ENCODE data around the gene ANKS1A.

Gene ANKS1A

DNA sequence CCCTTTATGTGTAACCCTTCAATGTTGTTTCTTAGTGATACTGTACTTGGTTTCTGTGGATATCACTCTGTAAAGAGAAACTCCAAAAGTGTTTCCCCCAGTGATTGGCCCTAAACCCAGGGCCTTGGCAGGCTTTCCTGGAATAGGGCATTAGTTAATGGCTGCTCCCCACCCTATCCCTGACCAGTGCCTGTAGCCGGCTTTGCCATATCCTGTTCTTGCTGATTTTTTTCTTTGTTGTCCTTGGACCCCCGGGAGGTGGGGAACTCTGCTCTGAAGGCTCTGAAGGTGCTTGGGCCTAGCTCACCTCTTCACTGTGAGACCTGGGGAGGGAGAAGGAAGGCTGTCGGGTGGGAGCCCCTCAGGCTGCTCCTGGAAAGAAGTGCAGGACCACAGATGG is 131.9 kb downstream of the ANKS1A start:
- DNase-seq (ENCODE audit: low read depth), result no peak

- no peak for DNase-seq (ENCODE audit: low read depth)
Measured at GRCh38 chr6:35023091-35024000, 134.3 kb downstream of the ANKS1A start.

DNA sequence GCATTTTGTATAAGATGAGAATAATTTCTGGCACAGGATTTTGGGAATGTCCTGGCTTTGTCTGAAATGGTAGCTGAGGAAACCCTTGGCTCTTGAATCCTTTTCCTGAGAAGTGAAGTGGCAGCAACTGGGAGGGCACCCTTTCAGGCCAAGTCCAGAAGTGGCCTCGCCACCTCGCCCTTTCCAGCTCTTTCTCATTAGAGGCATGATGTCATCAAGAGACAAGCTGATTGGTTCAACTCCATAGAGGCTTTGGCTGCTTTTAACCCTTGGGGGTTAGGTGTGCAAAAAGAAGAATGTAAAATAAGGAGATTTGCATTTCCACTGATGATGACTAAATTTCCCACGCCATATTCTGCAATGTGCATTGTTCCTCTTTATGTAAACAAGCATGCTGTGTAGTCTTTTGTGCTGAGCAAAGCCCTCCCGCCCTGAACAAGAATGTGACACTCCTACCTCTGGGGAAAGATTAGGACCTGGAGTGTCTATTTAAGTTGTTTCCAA is 135.5 kb downstream of the ANKS1A start:
- peak; percentile 62 for DNase-seq (ENCODE audit: low read depth)

GRCh38 chr6:35025232-35026188 is 136.5 kb downstream of the ANKS1A start:
- no peak for DNase-seq (ENCODE audit: low read depth)

- DNase-seq (ENCODE audit: low read depth), result peak; percentile 80
Measured at GRCh38 chr6:35026434-35027222, 137.6 kb downstream of the ANKS1A start.

DNA sequence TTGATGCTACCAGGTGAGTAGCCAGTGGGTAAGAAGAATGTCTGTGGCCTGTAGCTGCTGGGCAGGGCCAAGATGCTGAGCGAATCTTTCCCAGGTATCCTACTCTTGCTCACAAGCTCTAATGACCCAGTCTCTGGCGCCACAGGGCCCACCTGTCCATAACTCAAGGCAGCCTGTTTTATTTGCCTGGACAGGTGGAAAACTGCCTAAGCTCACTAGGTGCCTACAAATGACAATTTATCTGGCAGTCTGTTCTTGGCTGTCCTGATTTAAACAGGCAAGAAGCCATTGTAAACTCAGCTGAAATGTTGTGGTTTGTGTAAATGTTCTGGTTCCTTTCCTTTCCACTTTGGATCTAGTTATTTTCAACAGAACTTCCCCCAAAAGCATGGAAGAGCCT is 138.8 kb downstream of the ANKS1A start:
- no peak for DNase-seq (ENCODE audit: low read depth)

GRCh38 chr6:35028781-35029769 is 140.0 kb downstream of the ANKS1A start:
- no peak for DNase-seq (ENCODE audit: low read depth)

DNA sequence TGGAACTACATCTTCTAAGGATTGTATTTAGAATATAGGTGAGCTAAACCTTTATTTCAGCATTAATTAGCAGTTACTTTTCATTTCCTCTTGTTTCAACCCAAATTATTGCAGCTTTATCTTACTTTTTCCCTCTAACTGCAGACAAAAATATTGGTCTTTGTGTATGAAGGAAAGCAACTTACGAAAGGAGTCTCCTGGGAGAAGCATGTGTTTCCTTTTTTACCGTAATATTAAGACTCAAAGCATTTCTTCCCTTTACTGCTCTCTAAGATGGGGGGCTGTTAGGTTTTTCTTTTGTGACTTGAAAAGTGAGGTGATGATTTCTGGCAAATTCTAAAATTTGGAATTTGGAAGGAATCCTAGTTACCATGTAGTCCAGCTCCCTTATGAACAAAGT is 141.0 kb downstream of the ANKS1A start:
- no peak for DNase-seq (ENCODE audit: low read depth)

- no peak for DNase-seq (ENCODE audit: low read depth)
Measured at GRCh38 chr6:35031611-35032529, 142.8 kb downstream of the ANKS1A start.

- DNase-seq (ENCODE audit: low read depth), result no peak
Measured at GRCh38 chr6:35033683-35034082, 144.6 kb downstream of the ANKS1A start.

DNA sequence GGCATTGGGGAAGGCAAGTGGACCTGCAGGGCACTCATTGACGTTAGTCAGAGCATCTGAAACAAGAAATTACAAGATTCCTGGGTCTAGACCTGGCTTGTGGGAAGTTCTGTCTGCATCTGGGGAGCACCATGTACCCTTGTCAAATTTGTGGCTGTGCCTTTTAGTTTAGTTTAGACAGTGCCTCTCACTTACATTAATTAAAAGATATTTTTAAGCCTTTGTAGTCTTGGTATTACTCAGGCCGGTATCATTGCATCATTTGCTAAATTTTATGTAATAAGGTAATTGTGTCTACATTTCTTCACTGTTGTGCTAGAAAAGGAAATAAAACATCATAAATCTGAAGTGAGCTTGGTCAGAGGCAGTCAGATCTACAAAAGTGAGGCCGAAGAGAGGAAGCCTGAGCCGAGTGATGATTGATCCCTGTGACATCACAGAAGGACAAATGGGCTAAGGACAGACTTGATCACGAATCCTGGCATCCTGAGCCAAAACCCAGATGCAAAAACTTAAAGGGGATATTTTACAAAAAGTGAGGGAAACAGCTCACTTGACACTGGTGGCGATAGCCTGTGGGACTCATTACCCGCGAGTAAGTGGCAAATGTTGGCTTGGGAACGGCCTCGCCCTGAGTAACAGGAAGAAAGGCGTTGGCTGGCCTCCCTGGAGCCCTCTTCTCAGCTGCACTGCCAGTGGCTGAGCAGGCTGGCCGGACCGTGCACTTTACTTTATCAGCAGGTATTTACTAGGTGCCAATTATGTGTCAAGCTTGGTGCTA is 145.5 kb downstream of the ANKS1A start:
- DNase-seq (ENCODE audit: low read depth), result no peak

DNA sequence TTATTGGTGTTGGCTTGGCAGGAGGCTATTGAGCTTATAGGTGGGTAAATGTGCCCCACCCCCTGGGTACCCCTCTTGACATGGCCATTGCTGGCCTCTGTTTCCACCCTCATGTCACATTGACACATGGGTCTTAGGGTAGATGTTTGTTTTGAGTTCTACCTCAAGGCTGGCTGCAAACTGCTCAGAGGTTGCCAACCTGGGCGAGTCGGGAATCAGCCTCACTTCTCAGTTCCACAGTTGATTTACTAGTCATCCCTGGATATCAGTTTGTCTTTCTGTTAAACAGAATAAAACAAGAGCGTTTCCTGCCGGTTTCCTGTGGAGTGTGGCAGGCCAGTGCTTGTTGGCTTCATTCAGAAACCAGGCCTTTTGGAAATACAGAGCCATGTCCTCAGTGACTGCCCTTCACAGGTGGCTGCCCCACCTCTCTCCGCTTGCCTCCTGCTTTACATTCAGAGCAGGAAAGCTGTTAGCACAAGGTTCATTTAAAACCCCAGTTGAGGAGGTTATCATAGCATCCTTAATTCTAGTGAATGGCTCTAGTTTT is 146.5 kb downstream of the ANKS1A start:
- no peak for DNase-seq (ENCODE audit: low read depth)

GRCh38 chr6:35036059-35036827 is 147.2 kb downstream of the ANKS1A start:
- DNase-seq (ENCODE audit: low read depth), result no peak

GRCh38 chr6:35036828-35037663 is 148.0 kb downstream of the ANKS1A start:
- no peak for DNase-seq (ENCODE audit: low read depth)

GRCh38 chr6:35037664-35038038 is 148.6 kb downstream of the ANKS1A start:
- DNase-seq (ENCODE audit: low read depth), result no peak

DNA sequence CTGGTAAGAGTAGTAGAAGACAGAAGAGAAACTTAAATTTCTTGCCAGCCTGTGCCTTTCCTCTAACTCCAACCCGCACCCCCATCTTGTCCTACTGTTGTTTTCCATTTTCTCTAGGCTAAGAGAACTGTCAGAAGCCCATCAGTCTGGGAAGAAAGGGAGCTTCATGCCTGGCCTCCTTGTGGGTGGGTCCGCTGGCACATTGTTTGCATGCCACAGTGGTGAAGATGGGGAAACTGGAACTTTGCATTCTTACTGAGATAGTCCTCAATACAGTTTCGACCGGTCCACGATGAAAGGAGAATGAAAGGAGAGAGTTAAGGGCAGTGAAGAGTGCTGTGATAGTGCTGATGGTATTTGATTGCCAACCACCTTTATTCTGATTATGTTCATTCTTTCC is 149.0 kb downstream of the ANKS1A start:
- peak; percentile 42 for DNase-seq (ENCODE audit: low read depth)

DNA sequence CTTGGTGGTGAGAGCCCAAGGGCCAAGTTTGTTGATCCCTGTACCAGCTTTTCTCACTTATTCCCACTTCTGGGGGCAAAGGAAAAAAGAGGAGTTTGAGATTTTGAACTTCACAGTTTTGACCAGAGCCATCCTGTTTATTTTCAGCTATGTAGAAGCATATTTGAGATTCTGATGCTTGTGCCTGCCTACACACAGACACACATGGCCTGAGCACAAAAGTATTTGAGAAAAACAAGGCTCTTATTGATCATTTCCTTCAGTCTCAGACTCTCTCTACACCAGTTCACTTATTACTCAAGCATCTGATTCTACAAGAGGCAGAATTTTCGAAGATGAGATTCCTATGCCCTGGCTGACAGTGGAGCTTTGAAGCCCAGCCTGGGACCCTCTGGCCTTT is 151.3 kb downstream of the ANKS1A start:
- no peak for DNase-seq (ENCODE audit: low read depth)
